Osteocyte (in vitro differentiated cells): ENCODE measurements around the gene CCDC73. TPM values are rescaled to one million over a fixed set of nuclear protein-coding genes. Genes with fewer than 3 reads are reported as not detected.

ENCODE experiments used
- DNase-seq: peaks from one replicate; pipeline ENCODE4 v3.0.0; 2021; ENCODE audit warnings: mixed read lengths; ENCODE audit not compliant: unreplicated experiment; ENCODE audit errors: extremely low spot score
- H3K27ac Mint-ChIP-seq: one replicate; pipeline ENCODE4 v1.8.0; 2021; ENCODE audit warnings: mild to moderate bottlenecking, mixed read lengths; ENCODE audit not compliant: unreplicated experiment
- H3K27me3 Mint-ChIP-seq: one replicate; pipeline ENCODE4 v1.8.0; 2021; ENCODE audit warnings: mixed read lengths; ENCODE audit not compliant: unreplicated experiment
- H3K36me3 Mint-ChIP-seq: one replicate; pipeline ENCODE4 v1.8.0; 2021; ENCODE audit warnings: mixed read lengths; ENCODE audit not compliant: unreplicated experiment
- H3K4me1 Mint-ChIP-seq: one replicate; pipeline ENCODE4 v1.8.0; 2021; ENCODE audit warnings: mixed read lengths; ENCODE audit not compliant: unreplicated experiment
- H3K4me3 Mint-ChIP-seq: one replicate; pipeline ENCODE4 v1.8.0; 2021; ENCODE audit warnings: mild to moderate bottlenecking, moderate library complexity, mixed read lengths; ENCODE audit not compliant: unreplicated experiment
- H3K9me3 Mint-ChIP-seq: one replicate; pipeline ENCODE4 v1.8.0; 2021; ENCODE audit warnings: mixed read lengths; ENCODE audit not compliant: unreplicated experiment
- total RNA-seq: library from RNA; stranded (reverse); gene quantifications from 2 replicates; pipeline ENCODE4 v1.2.1, GENCODE V29; 2021
- TF ChIP-seq, protein P1 (sequence below): fragments of 200-600 bp; sonication (generic); IDR thresholded peaks from 2 replicates; pipeline ENCODE4 v1.5.0; 2021; ENCODE audit warnings: antibody characterized with exemption, mild to moderate bottlenecking, moderate library complexity

The CCDC73 gene
- total RNA-seq, 1 donor from 2014 or later, result not detected

DNA sequence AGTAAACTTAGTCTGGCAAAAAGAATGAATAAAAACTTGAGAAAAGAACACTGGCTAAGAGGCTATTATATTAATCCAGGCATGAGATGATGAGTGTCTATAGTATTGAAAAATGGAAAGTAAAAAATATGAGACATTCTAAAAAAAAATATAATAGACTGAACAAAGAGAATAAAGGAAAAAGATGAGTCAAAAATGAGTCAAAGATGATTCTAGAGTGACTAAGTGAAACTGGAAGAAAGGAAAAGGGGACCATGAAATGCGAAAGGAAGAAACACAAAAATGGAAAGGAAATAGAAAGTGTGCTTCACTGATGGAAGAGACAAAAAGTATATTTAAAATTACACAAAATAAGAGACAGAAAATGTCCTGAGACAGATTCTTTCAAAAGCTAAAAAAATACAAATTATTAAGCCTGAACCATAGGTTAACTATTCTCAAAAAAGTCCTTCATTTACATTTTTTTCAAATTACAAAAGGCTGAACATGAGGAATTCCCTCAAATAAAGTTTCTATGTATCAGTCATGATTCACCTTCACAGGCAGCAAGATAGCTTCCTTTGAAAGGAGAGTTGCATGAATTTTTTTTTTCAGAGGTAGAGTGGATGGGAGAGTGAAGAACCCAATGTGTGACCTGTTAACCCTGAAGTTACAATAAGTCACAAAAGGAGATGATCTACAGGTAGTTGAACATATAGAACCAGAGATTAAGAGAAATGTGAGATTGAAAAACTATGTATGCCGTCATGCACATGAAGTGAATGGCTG, 135.6 kb downstream of the CCDC73 start:
- no peak for DNase-seq
- no peak overlapping the region for H3K27ac Mint-ChIP-seq
- H3K9me3 Mint-ChIP-seq, result no peaks in the 10 kb centered on the region
- no peaks in the 10 kb centered on the region for H3K36me3 Mint-ChIP-seq
- H3K4me3 Mint-ChIP-seq, result no peak overlapping the region
- TF ChIP-seq, protein P1, sequence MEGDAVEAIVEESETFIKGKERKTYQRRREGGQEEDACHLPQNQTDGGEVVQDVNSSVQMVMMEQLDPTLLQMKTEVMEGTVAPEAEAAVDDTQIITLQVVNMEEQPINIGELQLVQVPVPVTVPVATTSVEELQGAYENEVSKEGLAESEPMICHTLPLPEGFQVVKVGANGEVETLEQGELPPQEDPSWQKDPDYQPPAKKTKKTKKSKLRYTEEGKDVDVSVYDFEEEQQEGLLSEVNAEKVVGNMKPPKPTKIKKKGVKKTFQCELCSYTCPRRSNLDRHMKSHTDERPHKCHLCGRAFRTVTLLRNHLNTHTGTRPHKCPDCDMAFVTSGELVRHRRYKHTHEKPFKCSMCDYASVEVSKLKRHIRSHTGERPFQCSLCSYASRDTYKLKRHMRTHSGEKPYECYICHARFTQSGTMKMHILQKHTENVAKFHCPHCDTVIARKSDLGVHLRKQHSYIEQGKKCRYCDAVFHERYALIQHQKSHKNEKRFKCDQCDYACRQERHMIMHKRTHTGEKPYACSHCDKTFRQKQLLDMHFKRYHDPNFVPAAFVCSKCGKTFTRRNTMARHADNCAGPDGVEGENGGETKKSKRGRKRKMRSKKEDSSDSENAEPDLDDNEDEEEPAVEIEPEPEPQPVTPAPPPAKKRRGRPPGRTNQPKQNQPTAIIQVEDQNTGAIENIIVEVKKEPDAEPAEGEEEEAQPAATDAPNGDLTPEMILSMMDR, result no peak
- H3K4me1 Mint-ChIP-seq, result no peaks in the 10 kb centered on the region
- H3K27me3 Mint-ChIP-seq, result peaks cover 10% of the 10 kb centered on the region

DNA sequence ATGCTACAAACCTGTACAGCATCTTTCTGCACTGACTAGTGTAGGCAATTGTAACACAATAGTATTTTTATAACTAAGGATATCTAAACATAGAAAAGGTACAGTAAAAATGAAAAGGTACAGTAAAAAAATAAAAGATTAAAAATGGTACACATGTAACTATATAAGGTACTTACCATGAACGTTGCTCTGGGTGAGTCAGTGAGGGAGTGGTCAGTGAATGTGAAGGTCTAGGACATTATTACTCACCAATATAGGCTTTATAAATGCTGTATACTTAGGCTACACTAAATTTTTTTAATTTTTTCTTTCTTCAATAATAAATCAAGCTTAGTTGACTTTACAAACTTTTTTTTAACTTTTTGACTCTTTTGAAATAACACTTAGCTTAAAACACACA, 150.9 kb downstream of the CCDC73 start:
- Mint-ChIP-seq H3K36me3 (no peaks in the 10 kb centered on the region), H3K4me1 (no peaks in the 10 kb centered on the region), H3K27me3 (peaks cover 17% of the 10 kb centered on the region), H3K4me3 (no peak overlapping the region), H3K27ac (no peak overlapping the region), H3K9me3 (no peaks in the 10 kb centered on the region)
- TF ChIP-seq, protein P1, result no peak
- no peak for DNase-seq

DNA sequence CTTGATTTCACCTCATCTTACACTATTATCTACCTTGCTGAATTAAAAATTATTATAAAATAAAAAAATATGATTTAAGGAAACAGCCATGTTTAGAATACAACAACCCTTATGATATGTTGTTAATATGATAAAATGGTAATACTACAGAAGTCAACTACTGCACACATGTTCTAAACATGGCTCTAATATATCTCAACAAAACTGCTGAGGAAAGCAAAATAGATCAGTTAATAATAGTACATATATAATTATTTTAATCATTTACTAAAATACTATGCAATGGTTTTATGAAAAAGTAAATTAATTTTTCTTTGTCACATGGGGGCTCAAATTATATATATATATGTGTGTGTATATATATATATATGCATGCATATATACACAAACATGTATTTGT, 153.1 kb downstream of the CCDC73 start:
- Mint-ChIP-seq H3K4me3 (no peak overlapping the region), H3K36me3 (no peaks in the 10 kb centered on the region), H3K9me3 (no peaks in the 10 kb centered on the region), H3K4me1 (no peaks in the 10 kb centered on the region), H3K27ac (no peak overlapping the region), H3K27me3 (peaks cover 24% of the 10 kb centered on the region)
- TF ChIP-seq, protein P1, result no peak
- DNase-seq, result no peak

DNA sequence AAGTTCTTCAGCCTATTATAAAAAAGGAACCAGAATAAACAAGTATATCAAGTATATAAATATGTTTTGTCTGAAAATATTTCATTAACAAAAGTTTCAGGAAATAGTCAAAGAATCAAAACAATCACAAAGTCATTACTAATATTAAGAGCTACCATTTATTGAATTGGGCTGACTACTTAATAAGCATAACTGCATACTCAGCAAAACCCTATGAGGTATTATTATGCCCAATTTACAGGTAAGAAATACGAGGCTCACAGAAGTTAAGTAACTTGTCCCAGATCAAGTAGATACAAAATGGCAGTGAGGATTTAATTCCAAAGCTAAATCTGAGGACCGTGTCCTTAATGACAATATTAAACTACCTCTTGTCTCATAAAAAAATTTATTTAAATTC, 158.6 kb downstream of the CCDC73 start:
- Mint-ChIP-seq H3K9me3 (no peaks in the 10 kb centered on the region), H3K36me3 (no peaks in the 10 kb centered on the region), H3K27me3 (peaks cover 34% of the 10 kb centered on the region), H3K4me3 (no peak overlapping the region), H3K4me1 (no peaks in the 10 kb centered on the region), H3K27ac (no peak overlapping the region)
- DNase-seq, result no peak
- TF ChIP-seq, protein P1, result no peak

DNA sequence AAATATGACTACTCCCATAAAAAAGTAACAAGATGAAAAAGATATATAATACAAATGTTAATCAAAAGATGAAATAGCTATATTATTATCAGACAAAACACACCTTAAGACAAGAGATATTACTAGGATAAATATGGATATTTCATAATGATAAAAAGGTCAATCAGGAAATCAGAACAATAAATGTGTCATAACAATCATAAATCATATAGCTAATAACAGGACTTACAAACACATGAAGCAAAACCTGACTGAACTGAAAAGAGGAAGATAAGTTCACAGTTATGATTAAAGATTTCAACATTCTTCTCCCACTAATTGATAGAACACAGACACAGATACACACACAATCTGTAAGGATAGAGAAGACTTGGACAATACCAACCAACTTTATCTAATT, 163.6 kb downstream of the CCDC73 start:
- no peak for DNase-seq
- Mint-ChIP-seq H3K4me1 (no peaks in the 10 kb centered on the region), H3K36me3 (no peaks in the 10 kb centered on the region), H3K9me3 (no peaks in the 10 kb centered on the region), H3K4me3 (no peak overlapping the region), H3K27ac (no peak overlapping the region), H3K27me3 (peaks cover 23% of the 10 kb centered on the region)
- TF ChIP-seq, protein P1, result no peak
